22Rv1 (cell line): ENCODE results near the gene POP4.

ENCODE experiments used
- ZFX ChIP-seq: fragments of 450-650 bp; IDR thresholded peaks from 2 replicates; pipeline ENCODE4 v1.6.1; 2017; ENCODE audit warnings: antibody characterized with exemption, borderline replicate concordance
- TF ChIP-seq, protein P1 (sequence below): fragments of 450-650 bp; IDR thresholded peaks from 2 replicates; pipeline ENCODE4 v1.5.1; 2017; ENCODE audit warnings: mild to moderate bottlenecking

DNA sequence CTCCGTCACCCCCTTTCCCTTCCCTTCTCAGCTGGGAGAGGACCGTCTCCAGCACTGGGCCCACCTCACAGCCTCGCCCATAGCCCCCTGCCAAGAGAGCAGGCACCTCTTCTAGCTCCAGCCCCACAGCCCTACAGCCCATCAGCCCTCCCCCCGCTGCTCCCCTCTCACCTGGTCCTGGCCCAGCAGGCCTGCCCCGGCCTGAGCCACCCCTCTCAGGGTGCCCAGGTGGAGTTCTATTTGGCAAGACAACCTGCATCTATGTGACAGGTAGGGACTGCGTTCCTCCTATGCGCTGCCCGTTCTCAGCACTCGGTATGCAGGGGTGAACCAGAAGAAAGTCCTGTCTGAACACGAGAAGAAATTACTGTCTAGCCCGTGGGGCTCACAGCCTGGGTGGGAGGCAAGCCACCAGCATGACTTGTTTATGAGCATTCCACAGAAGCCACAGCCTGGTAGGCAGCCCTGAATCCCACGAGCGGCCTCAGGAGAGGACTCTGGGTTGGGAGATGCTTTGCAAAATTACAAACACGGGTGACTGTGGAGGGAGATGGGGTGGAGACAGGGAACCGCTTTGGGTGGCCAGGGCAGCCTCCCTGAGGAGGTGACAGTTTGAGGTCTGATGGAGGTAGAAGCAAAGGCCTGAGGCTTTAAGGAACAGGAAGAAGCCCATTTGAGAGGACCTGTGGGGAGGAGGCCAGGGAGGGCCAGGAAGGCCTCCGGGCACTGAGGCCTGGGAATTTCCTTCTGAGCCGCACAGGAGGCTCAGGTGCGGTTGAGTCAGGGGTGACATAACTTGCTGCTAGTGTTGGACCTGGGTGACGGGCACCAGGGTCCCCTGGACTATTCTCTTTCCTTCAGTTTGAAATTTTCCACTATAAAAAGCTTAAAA, 58.0 kb downstream of the POP4 start:
- TF ChIP-seq, protein P1, sequence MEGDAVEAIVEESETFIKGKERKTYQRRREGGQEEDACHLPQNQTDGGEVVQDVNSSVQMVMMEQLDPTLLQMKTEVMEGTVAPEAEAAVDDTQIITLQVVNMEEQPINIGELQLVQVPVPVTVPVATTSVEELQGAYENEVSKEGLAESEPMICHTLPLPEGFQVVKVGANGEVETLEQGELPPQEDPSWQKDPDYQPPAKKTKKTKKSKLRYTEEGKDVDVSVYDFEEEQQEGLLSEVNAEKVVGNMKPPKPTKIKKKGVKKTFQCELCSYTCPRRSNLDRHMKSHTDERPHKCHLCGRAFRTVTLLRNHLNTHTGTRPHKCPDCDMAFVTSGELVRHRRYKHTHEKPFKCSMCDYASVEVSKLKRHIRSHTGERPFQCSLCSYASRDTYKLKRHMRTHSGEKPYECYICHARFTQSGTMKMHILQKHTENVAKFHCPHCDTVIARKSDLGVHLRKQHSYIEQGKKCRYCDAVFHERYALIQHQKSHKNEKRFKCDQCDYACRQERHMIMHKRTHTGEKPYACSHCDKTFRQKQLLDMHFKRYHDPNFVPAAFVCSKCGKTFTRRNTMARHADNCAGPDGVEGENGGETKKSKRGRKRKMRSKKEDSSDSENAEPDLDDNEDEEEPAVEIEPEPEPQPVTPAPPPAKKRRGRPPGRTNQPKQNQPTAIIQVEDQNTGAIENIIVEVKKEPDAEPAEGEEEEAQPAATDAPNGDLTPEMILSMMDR, result no peak
- TF ChIP-seq ZFX, result no peak
